Islet precursor cell (in vitro differentiated cells): Measurements from ENCODE around the gene ZNF554.
A peak's percentile ranks its signal among the peaks of the same experiment; 100 is the strongest.

ENCODE experiments used
- DNase-seq: peaks from one replicate; pipeline ENCODE4 v3.0.0-alpha.2; 2018

Gene ZNF554

DNA sequence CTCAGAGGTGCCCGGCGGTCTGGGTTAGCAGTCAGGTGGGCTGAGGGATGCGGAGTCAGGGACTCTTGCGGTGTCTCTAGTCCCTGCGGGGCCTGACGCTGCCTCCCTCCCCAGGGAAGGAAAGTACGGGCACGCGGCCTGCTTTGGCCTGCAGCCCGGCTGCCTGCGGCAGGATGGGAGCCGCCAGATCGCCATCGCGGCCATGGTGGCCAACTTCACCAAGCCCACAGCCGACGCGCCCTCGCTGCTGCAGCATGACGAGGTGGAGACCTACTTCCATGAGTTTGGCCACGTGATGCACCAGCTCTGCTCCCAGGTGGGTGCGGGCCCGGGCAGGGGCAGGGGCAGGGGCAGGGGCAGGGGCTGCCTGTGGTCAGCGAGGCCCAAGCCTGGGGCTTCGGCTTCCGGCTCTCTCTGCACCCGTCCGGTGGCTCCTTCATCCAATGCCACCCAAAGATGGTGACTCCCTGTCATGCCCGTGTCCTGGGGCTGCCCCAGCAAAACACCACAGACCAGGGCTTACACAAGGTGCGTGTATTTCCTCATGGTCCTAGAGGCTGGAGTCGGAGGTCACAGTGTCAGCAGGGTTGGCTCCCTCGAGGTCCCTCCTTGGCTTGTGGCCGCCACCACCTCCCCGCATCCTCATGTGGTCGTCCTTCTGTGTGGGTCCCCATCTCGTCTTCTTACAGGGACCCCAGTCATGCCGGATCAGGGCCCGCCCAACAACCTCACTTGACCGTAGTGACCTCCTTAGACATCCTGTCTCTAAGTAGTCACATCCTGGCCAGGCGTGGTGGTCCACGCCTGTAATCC lies 11.3 kb upstream of the ZNF554 start:
- DNase-seq, result peak; percentile 50

DNA sequence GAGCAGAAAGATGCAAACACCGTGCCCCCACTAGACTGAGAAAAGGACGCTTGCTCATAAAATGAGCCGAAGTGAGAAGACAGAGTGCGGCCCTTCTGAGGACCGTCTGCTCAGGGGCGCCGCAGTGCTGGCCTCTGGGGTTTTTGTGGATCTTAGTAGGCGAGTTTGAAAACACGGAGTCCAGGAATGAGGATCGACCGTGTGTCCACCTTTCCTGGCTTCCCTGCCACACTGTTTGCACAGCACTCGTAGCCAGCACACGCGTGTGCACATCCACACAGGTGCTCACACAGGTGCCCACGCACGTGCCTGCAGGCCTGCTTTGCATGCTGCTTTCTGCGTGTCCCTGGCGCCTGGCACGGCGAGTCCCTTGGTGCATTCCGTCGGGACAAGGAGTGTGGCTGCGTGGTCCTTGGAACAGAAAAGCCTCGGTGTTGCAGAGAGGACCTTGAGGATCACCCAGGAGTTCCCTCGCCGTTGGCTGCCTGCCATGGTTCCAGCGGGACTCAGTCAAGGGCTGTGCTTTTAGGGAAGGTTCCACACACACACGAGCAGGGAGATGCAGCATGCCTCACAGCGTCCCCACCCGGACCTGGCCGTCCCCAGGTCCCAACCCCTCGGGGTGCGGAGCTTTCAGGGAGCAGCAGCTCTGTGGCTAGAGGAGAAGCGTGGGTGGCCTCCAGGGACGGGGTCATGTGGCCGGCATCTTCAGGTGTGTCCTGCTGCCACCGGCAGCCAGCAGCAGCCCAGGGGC lies 10.1 kb upstream of the ZNF554 start:
- DNase-seq, result peak; percentile 40

- peak; percentile 37 for DNase-seq
Measured at GRCh38 chr19:2810141-2811091, 9.3 kb upstream of the ZNF554 start.

GRCh38 chr19:2811221-2811722 lies 8.4 kb upstream of the ZNF554 start:
- DNase-seq, result no peak

- DNase-seq, result peak; percentile 56
Measured at GRCh38 chr19:2811735-2812413, 7.8 kb upstream of the ZNF554 start.

GRCh38 chr19:2812414-2813234 lies 7.0 kb upstream of the ZNF554 start:
- peak; percentile 45 for DNase-seq

DNA sequence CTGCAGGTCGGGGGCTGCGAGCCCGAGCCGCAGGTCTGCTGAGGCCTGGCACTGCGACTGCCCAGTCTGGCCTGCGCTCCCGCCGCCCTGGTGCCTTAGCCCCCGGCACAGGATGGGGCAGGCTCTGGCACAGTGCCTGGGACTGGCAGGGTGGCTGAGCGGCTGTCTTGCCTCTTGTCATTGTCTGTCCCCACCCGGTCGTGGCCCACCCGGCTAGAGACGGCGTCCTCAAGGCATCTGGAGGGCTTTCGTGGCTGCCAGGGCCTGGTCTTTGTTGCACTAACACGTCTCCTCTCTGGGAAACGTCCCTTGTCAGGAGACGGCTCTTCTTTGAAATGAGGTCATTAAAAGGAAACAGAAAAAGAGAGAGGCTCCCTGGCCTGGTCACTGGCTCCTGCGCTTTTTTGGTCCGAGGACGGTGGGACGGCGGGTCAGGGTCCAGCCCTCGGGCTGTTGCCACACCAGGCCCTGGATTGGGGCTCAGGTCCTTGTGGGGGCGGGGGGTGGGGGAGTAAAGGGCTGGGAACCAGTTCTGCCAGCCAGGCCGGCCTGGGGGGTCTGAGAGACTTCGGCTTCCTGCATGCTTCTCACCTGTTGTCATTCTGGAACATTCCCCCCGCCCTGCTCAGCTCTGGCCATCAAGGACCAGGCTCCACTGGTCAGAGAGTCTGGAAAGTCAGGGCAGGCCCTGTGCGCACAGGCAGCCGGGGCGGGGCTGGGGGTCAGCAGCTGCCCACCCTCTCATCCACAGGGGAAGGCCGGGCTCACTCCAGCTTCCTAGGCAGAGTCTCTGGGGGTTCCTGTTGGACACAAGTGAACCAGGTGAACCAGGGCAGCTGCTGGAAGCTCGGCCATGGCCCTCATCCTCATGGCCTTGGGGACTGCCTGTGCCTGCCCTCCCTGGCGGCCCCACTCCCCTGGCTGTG lies 6.2 kb upstream of the ZNF554 start:
- peak; percentile 89 for DNase-seq

DNA sequence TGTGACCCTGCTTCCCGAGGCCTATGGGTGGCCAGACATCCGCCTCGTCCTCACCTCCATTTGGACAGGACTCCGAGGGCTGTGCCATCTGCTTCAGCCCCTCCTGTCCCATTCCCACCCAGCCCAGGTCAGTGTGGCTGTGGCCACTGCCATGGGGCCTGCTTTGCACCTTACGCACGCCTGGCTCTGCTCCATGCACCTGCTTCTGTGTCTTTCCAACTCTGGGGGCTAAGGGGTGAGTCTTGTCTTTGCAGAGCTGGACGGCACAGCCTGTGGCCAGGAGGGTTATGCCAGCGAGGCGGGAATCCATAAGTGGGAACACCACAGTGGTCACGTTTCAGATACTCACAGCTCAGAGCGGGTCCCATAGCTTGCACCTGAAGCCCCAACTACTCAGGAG lies 5.2 kb upstream of the ZNF554 start:
- peak; percentile 36 for DNase-seq

- peak; percentile 38 for DNase-seq
Measured at GRCh38 chr19:2815191-2815614, 4.5 kb upstream of the ZNF554 start.

GRCh38 chr19:2815923-2816322 lies 3.7 kb upstream of the ZNF554 start:
- DNase-seq, result peak; percentile 32

DNA sequence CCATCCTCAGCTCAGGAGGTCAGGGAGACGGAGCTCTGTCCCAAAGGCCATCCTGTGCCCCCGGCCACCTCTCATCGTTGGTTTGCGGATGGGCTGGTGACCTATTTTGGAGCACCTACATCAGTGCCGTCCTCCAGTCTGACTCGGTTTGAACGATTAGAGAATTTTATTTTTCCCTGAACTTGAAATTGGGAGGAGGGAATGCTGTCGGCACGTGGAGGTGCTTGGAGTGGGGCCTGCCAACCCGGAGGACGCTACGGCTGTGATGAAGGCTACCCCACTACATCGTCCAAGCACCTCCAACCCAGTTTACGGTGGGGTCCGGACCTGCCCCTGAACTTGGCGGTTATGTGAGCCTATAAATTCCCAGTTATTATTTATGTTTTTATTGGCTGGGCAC lies 3.0 kb upstream of the ZNF554 start:
- DNase-seq, result peak; percentile 42

DNA sequence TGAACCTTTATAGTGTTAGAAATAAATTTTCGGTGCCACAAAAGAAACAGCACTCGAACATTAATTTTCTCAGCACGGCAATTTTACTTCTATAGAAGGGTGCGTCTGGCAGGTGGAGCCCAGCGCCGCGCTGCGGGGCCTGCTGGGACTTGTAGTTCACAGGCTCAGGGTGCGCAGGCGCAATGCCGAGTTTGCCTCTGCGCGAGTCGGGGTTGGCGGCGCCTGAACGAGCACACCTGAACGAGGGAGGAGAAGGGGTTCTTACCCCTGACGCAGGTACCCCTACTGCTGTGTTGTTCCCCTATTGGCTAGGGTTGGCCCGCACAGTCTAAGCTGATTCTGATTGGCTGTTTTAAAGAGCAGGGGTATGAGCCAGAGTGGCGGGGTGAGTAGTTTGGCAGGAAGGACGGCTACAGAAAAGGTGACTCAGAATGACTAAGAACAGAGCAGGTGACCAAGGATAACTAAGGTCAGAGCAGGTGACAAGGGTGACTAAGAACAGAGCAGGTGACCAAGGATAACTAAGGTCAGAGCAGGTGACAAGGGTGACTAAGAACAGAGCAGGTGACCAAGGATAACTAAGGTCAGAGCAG lies 2.3 kb upstream of the ZNF554 start:
- peak; percentile 81 for DNase-seq

- peak; percentile 67 for DNase-seq
Measured at GRCh38 chr19:2820112-2820702, 539 bp downstream of the ZNF554 start.

DNA sequence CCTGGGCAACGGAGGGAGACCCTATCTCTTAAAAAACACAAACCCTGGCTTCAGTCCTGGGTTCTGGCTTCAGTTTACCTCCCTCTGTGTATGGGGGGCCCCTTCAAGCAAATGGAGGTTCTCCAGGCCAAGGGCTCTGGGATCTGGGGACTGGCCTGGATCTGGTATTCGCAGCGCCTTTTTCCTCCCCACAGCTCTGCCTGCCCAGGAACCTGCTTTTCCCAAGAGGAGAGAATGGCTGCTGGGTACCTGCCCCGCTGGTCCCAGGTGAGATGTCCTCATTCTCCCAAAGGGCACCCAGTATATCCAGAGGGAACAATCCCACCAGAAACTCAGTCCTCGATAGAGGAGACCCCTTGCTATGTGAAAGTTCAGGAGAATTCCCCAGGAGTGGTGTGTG lies 3.2 kb downstream of the ZNF554 start:
- no peak for DNase-seq

DNA sequence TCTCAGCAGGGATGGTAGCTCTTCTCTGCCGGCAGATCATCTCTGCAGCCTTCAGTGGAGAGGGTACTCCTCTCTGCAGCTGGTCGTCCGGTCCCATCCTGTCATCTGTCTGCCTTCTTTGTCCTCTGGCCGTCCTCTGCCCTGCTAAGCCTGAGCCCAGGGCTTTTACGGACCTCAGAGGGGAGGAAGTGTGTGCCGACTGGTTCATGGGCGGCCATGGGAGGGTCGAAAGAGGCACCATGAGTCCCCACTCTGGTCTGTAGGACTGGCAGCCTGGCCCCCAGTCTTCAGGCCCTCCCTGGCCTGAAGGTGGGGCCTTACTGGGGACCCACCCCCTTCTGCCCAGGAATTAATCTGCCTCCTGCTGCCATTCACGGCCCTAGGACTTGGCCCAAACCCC lies 4.0 kb downstream of the ZNF554 start:
- DNase-seq, result no peak

GRCh38 chr19:2824129-2824528 lies 4.5 kb downstream of the ZNF554 start:
- no peak for DNase-seq

- no peak for DNase-seq
Measured at GRCh38 chr19:2827022-2827421, 7.4 kb downstream of the ZNF554 start.

GRCh38 chr19:2827840-2828489 lies 8.3 kb downstream of the ZNF554 start:
- no peak for DNase-seq
